Testis (tissue), 3 donors: ENCODE data around the gene RNF157. TPM values are rescaled to one million over a fixed set of nuclear protein-coding genes. Genes with fewer than 3 reads are reported as not detected.

Experiments
- DNase-seq: peaks from one replicate; pipeline ENCODE4 v3.0.0-alpha.2; 2019
- H3K27ac ChIP-seq, 2 donors: fragments of 200-600 bp; sonication (generic); one replicate each; pipeline ENCODE4 v1.5.1; 2019
- H3K27me3 ChIP-seq: fragments of 200-600 bp; sonication (generic); one replicate; pipeline ENCODE4 v1.5.1; 2019
- H3K36me3 ChIP-seq: fragments of 200-600 bp; sonication (generic); one replicate; pipeline ENCODE4 v1.5.1; 2017; ENCODE audit warnings: low read depth; ENCODE audit errors: missing control alignments
- H3K4me1 ChIP-seq: fragments of 200-600 bp; sonication (generic); one replicate; pipeline ENCODE4 v1.5.1; 2019
- H3K4me3 ChIP-seq, 2 donors: fragments of 200-600 bp; sonication (generic); one replicate each; pipeline ENCODE4 v1.5.1; 2017 to 2019
- H3K9me3 ChIP-seq: fragments of 200-600 bp; sonication (generic); one replicate; pipeline ENCODE4 v1.5.1; 2017
- POLR2A ChIP-seq: fragments of 450-650 bp; IDR thresholded peaks from one replicate; pipeline ENCODE4 v1.6.1; 2017; ENCODE audit warnings: antibody characterized with exemption, mild to moderate bottlenecking, moderate library complexity
- WGBS, 2 donors: methylation state at CpG; one replicate each; pipeline ENCODE4 v1.1.5; 2018; 5-methylcytosine and 5-hydroxymethylcytosine counted together
- intact Hi-C: fragments of 100-400 bp; cut with DNase I; formaldehyde crosslinking; loops from one replicate; pipeline ENCODE4 v1.15.1; 2023; ENCODE audit warnings: low total_unique reads
- polyA plus RNA-seq: library from polyadenylated mRNA; stranded (reverse); fragments of 350-450 nt; fragmentation: Illumina TruSeq; extraction: RNeasy Lipid Tissue Mini Kit (QIAGEN cat#74804); gene quantifications from one replicate; pipeline ENCODE4 v1.2.3, GENCODE V29; 2014; ENCODE audit warnings: low read depth, low replicate concordance; ENCODE audit not compliant: insufficient read depth
- total RNA-seq, 2 donors: library from RNA; depleted of rRNA; stranded (reverse); fragments of >200 nt; gene quantifications; one replicate each; pipeline ENCODE4 v1.2.3, GENCODE V29; 2016
- TF ChIP-seq, protein P1 (sequence below), 3 experiments: fragments of 450-650 bp in 2 of 3; fragments of 200-600 bp in 1 of 3; sonication (generic) in 1 of 3; IDR thresholded peaks; one replicate each; pipeline ENCODE4 v1.5.1; 2016 to 2019; ENCODE audit warnings: antibody characterized with exemption in 3 of 3, mild to moderate bottlenecking in 2 of 3, moderate library complexity in 1 of 3

Gene RNF157
- total and polyA plus RNA-seq, 3 donors from 2014 or later = 98.8 to 108 (median 101) TPM

DNA sequence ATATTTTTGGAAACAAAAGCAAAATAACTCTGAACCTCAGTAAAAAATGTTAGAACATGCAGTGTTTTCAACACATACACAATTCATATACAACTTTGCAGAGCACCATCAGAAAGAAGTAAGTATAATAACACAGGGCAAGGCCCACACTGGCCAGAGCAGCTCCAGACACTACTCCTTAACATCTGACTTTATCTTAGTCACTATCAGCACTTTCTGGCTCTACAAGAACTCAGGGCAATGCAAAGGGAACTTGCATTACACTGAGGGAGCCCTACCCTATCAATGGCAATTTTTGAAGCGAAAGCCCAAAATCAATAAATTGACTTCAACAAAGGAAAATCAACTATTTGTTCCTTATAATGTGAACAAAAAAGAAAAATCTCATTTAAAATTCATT lies 16.5 kb downstream of the RNF157 start:
- intact Hi-C loops = no loop called here
- Histone ChIP-seq H3K4me3 (no peak overlapping the region), H3K27me3 (no peaks in the 10 kb centered on the region), H3K9me3 (no peaks in the 10 kb centered on the region), H3K27ac (no peak overlapping the region), H3K36me3 (no peaks in the 10 kb centered on the region), H3K4me1 (no peaks in the 10 kb centered on the region)
- WGBS, 2 donors = 94 to 100% methylated on average over 1 of the region's 1 CpG
- TF ChIP-seq POLR2A = no peak
- TF ChIP-seq, protein P1, sequence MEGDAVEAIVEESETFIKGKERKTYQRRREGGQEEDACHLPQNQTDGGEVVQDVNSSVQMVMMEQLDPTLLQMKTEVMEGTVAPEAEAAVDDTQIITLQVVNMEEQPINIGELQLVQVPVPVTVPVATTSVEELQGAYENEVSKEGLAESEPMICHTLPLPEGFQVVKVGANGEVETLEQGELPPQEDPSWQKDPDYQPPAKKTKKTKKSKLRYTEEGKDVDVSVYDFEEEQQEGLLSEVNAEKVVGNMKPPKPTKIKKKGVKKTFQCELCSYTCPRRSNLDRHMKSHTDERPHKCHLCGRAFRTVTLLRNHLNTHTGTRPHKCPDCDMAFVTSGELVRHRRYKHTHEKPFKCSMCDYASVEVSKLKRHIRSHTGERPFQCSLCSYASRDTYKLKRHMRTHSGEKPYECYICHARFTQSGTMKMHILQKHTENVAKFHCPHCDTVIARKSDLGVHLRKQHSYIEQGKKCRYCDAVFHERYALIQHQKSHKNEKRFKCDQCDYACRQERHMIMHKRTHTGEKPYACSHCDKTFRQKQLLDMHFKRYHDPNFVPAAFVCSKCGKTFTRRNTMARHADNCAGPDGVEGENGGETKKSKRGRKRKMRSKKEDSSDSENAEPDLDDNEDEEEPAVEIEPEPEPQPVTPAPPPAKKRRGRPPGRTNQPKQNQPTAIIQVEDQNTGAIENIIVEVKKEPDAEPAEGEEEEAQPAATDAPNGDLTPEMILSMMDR (IDR thresholded peaks at IDR 0.05) = no peak
- DNase-seq = no peak

DNA sequence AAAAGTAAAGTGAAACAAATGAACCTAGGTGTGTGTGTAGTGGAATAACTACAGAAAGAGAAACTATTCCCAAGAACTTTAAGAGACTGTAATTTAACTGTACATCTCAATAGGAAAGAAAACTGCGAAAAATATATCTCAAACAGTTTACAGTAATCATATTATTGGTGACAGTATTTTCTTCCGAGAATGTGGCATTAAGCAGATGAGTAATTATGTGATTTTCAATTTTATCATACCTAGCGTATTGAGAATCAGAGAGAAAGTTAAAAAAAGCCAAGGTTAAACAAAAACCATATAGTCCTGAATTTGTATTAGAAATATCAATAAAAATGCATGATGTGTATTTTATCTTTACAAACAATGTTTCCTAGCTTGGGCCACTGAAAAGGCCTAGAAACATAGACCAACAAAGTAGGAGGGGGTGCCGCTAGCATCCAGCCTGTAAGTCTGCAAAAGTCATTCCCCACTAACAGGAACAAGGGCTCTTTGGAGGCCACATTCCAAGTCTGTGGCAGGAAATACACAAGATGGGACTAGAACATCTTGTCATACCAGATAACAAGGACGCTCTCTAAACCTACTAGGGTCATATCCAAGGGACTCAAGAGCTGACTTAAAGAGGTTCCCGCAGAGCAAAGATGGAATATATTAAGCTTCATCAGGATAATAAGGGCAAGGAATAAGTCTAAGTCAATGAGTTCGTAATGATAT lies 20.5 kb downstream of the RNF157 start:
- 84 to 89% methylated on average over 7 of the region's 7 CpGs for WGBS, 2 donors
- intact Hi-C loops = no loop called here
- Histone ChIP-seq H3K9me3 (no peaks in the 10 kb centered on the region), H3K27me3 (no peaks in the 10 kb centered on the region), H3K27ac (no peak overlapping the region), H3K36me3 (no peaks in the 10 kb centered on the region), H3K4me1 (no peaks in the 10 kb centered on the region), H3K4me3 (no peak overlapping the region)
- no peak for DNase-seq
- TF ChIP-seq, protein P1 (IDR thresholded peaks at IDR 0.05) = no peak
- TF ChIP-seq POLR2A = no peak

DNA sequence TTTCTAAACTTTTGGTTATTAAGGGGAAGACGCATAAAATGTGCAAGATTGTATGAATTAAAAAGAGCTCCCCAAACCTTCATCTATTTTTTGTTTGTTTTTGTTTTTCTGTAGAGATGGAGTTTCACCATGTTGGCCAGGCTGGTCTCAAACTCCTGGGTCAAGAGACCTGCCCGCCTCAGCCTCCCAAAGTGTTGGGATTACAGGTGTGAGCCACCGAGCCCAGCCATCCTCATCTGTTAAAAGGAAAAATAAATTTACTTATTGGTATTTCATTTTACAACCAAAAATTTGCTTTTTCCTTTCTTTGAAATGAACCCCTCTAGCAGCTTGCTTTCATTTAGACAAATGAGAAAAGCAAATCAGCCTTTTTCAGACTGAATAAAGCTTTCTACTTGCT lies 23.2 kb downstream of the RNF157 start:
- Histone ChIP-seq H3K9me3 (no peaks in the 10 kb centered on the region), H3K36me3 (no peaks in the 10 kb centered on the region), H3K4me1 (no peaks in the 10 kb centered on the region), H3K27me3 (no peaks in the 10 kb centered on the region), H3K27ac (no peak overlapping the region), H3K4me3 (no peak overlapping the region)
- 94 to 95% methylated on average over 3 of the region's 3 CpGs for WGBS, 2 donors
- DNase-seq = no peak
- TF ChIP-seq POLR2A = no peak
- TF ChIP-seq, protein P1 (IDR thresholded peaks at IDR 0.05) = no peak
- intact Hi-C loops = no loop called here

DNA sequence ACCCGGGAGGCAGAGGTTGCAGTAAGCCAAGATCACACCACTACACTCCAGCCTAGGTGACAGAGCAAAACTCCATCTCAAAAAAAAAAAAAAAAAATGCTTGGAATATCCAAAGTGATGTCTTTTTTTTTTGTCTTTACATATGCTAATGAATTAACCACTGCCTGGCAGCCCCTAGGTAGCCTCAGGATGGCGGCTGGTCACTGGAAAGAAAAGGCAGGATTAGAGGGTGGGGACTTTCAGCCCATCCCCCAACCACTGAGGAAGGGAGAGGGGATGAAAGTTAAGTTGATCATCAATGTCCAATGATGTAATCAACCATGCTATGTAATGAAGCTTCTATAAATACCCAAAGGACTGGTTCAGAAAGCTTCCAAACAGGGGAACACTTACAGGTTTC lies 26.8 kb downstream of the RNF157 start:
- no peak overlapping the region for H3K27ac ChIP-seq
- TF ChIP-seq, protein P1 (IDR thresholded peaks at IDR 0.05) = no peak
- TF ChIP-seq POLR2A = no peak
- no peaks in the 10 kb centered on the region for H3K9me3 ChIP-seq
- H3K27me3 ChIP-seq = no peaks in the 10 kb centered on the region
- H3K4me1 ChIP-seq = no peaks in the 10 kb centered on the region
- H3K4me3 ChIP-seq = no peak overlapping the region
- no peak for DNase-seq
- intact Hi-C loops = no loop called here
- H3K36me3 ChIP-seq = no peaks in the 10 kb centered on the region
- 81 to 92% methylated on average over 2 of the region's 2 CpGs for WGBS, 2 donors

DNA sequence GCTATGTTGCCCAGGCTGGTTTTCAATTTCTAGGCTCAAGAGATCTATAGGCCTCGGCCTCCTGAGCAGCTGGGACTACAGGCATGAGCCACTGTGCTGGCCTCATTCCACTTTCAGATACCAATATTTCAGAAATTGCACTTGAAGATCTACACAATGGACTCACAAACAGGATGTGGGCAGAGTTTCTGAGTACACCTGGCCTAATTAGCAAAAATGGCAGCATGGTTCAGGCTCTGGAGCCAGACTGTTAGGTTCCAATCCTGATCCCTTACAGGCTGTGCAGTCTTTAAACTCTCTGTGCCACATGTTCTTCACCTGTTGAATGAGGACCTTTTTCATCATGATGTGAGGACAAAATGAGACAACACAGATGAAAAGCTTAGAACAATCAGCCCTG lies 32.2 kb downstream of the RNF157 start:
- Histone ChIP-seq H3K4me3 (no peak overlapping the region), H3K4me1 (no peaks in the 10 kb centered on the region), H3K9me3 (no peaks in the 10 kb centered on the region), H3K27me3 (no peaks in the 10 kb centered on the region), H3K36me3 (no peaks in the 10 kb centered on the region), H3K27ac (no peak overlapping the region)
- 82 to 97% methylated on average over 1 of the region's 1 CpG for WGBS, 2 donors
- intact Hi-C loops = no loop called here
- no peak for DNase-seq
- no peak for TF ChIP-seq POLR2A
- TF ChIP-seq, protein P1 (IDR thresholded peaks at IDR 0.05) = no peak
